GM23338 (cell line): ENCODE measurements around the gene ESYT1. TPM values are rescaled to one million over a fixed set of nuclear protein-coding genes. Genes with fewer than 3 reads are reported as not detected.

ENCODE experiments used
- ATAC-seq: fragments of 200-7000 bp; cut with Tn5 transposase; 3 replicates; pipeline ENCODE4 v1.9.1; 2020
- DNase-seq: peaks from one replicate; pipeline ENCODE4 v3.0.0-alpha.2; 2015; ENCODE audit warnings: low spot score
- H2AFZ ChIP-seq: fragments of 200-600 bp; sonication (generic); 2 replicates; pipeline ENCODE4 v1.8.0; 2016; ENCODE audit warnings: antibody characterized with exemption, mild to moderate bottlenecking, moderate library complexity
- H3F3A ChIP-seq: fragments of 200-600 bp; sonication (generic); replicated peaks from 2 replicates; pipeline ENCODE4 v1.8.0; 2017; ENCODE audit warnings: antibody characterized with exemption, mixed run types, low read depth
- H3K27ac ChIP-seq: fragments of 200-600 bp; sonication (generic); 2 replicates; pipeline ENCODE4 v1.6.1; 2016; ENCODE audit warnings: low read depth
- H3K27me3 ChIP-seq: fragments of 200-600 bp; sonication (generic); 2 replicates; pipeline ENCODE4 v1.8.0; 2016; ENCODE audit warnings: mild to moderate bottlenecking, mixed run types, moderate library complexity; ENCODE audit not compliant: insufficient read depth
- H3K36me3 ChIP-seq: fragments of 200-600 bp; sonication (generic); 2 replicates; pipeline ENCODE4 v1.8.0; 2016; ENCODE audit warnings: mild to moderate bottlenecking; ENCODE audit not compliant: insufficient read depth
- H3K4me1 ChIP-seq: fragments of 200-600 bp; sonication (generic); 2 replicates; pipeline ENCODE4 v1.8.0; 2016; ENCODE audit warnings: mild to moderate bottlenecking, moderate library complexity; ENCODE audit not compliant: insufficient read depth
- H3K4me2 ChIP-seq: fragments of 200-600 bp; sonication (generic); 2 replicates; pipeline ENCODE4 v1.7.1; 2017; ENCODE audit warnings: mixed run types
- H3K4me3 ChIP-seq: fragments of 200-600 bp; sonication (generic); 2 replicates; pipeline ENCODE4 v1.6.1; 2016; ENCODE audit warnings: mixed run types
- H3K79me2 ChIP-seq: fragments of 200-600 bp; sonication (generic); replicated peaks from 2 replicates; pipeline ENCODE4 v1.8.0; 2017; ENCODE audit warnings: mild to moderate bottlenecking; ENCODE audit not compliant: insufficient read depth
- H3K9me2 ChIP-seq: fragments of 200-600 bp; sonication (generic); 2 replicates; pipeline ENCODE4 v1.8.0; 2017; ENCODE audit not compliant: insufficient read depth
- H4K20me1 ChIP-seq: fragments of 200-600 bp; sonication (generic); replicated peaks from 2 replicates; pipeline ENCODE4 v1.8.0; 2017; ENCODE audit warnings: mild to moderate bottlenecking; ENCODE audit not compliant: insufficient read depth
- H3K27ac Mint-ChIP-seq: 2 replicates; pipeline ENCODE4 v1.8.0; 2020; ENCODE audit warnings: inconsistent platforms, mild to moderate bottlenecking, moderate library complexity, mixed read lengths
- H3K27me3 Mint-ChIP-seq: 3 replicates; pipeline ENCODE4 v1.8.0; 2022; ENCODE audit warnings: low read depth, mild to moderate bottlenecking, moderate library complexity, mixed read lengths, inconsistent platforms; ENCODE audit not compliant: insufficient read depth, poor library complexity
- H3K36me3 Mint-ChIP-seq: 3 replicates; pipeline ENCODE4 v1.8.0; 2021; ENCODE audit warnings: low read depth, mild to moderate bottlenecking, inconsistent platforms, moderate library complexity, mixed read lengths
- H3K4me1 Mint-ChIP-seq: 3 replicates; pipeline ENCODE4 v1.8.0; 2020; ENCODE audit warnings: mild to moderate bottlenecking, inconsistent platforms, mixed read lengths
- H3K4me3 Mint-ChIP-seq: 3 replicates; pipeline ENCODE4 v1.8.0; 2021; ENCODE audit warnings: moderate library complexity, mild to moderate bottlenecking, inconsistent platforms, mixed read lengths
- H3K9me3 Mint-ChIP-seq: 3 replicates; pipeline ENCODE4 v1.8.0; 2020; ENCODE audit warnings: moderate library complexity, mild to moderate bottlenecking, inconsistent platforms, mixed read lengths
- CREB1 ChIP-seq: fragments of 250-450 bp; sonication (Bioruptor Pico); IDR thresholded peaks from 2 replicates; pipeline ENCODE4 v1.5.0; 2020; ENCODE audit warnings: low read depth, mild to moderate bottlenecking, moderate library complexity
- CTCF ChIP-seq, 2 experiments: fragments of 200-600 bp in 1 of 2; sonication (generic) in 1 of 2; conservative IDR thresholded peaks; 2 replicates each; pipeline versions ENCODE4 v1.5.1 to v1.6.1; 2016 to 2017; ENCODE audit warnings: antibody characterized with exemption in 2 of 2, low read depth in 2 of 2, mild to moderate bottlenecking in 2 of 2, moderate library complexity in 1 of 2
- EZH2phosphoT487 ChIP-seq: fragments of 200-600 bp; sonication (generic); IDR thresholded peaks from one replicate; pipeline ENCODE4 v1.8.1; 2018; ENCODE audit warnings: antibody characterized with exemption; ENCODE audit not compliant: unreplicated experiment
- JUNB ChIP-seq: IDR thresholded peaks from one replicate; pipeline ENCODE4 v1.6.1; 2016; ENCODE audit warnings: antibody characterized with exemption; ENCODE audit not compliant: unreplicated experiment
- STAT1 ChIP-seq: IDR thresholded peaks from one replicate; pipeline ENCODE4 v1.6.1; 2016; ENCODE audit warnings: antibody characterized with exemption; ENCODE audit not compliant: unreplicated experiment
- ZNF114 ChIP-seq: fragments of 250-450 bp; sonication (Bioruptor Pico); IDR thresholded peaks from 2 replicates; pipeline ENCODE4 v1.5.0; 2020; ENCODE audit warnings: mild to moderate bottlenecking, moderate library complexity
- ZNF462 ChIP-seq: fragments of 250-450 bp; sonication (Bioruptor Pico); IDR thresholded peaks from 2 replicates; pipeline ENCODE4 v1.5.0; 2020; ENCODE audit warnings: mild to moderate bottlenecking, moderate library complexity
- polyA plus RNA-seq: library from polyadenylated mRNA; unstranded; fragments of >200 nt; fragmentation: Nextera tagmentation; extraction: Ambion mirVana; gene quantifications from 2 replicates; pipeline ENCODE4 v1.2.1, GENCODE V29; 2016
- total RNA-seq: library from RNA; depleted of rRNA; stranded (reverse); fragments of >200 nt; shearing (Covaris generic); gene quantifications from 2 replicates; pipeline ENCODE4 v1.2.3, GENCODE V29; 2014; rRNA removed

ESYT1 gene
- total and polyA plus RNA-seq, 2 experiments from 2014 or later, result 23.3 to 142 TPM

GRCh38 chr12:56192582-56192981 lies 64.5 kb downstream of the ESYT1 start (continued):
- TF ChIP-seq ZNF462 (no peak), STAT1 (no peak)

- peak overlapping the region; percentile 7; the same call in 1 of the 2 replicates for H3K27ac Mint-ChIP-seq
These were observed 65.0 kb downstream of the ESYT1 start for GRCh38 chr12:56193025-56193578.

More at GRCh38 chr12:56193025-56193578, 65.0 kb downstream of the ESYT1 start:
- ATAC-seq (no peak), DNase-seq (peak; percentile 96)
- H3K27me3 Mint-ChIP-seq, result peaks cover 15% of the 10 kb centered on the region
- H3K79me2 ChIP-seq, result peaks cover 8% of the 10 kb centered on the region
- H3K27ac ChIP-seq, result no peak overlapping the region
- no peak overlapping the region for H3K4me3 ChIP-seq
- no peak overlapping the region for H3K4me2 ChIP-seq
- peaks cover 6% of the 10 kb centered on the region; the same call in 2 of the 3 replicates for H3K9me3 Mint-ChIP-seq
- peaks cover 4% of the 10 kb centered on the region for H3K4me1 ChIP-seq
- 0 out of 2 replicates have a peak, but pooled peaks cover 5% of the 10 kb centered on the region for H3K9me2 ChIP-seq
- no peaks in the 10 kb centered on the region for H3K27me3 ChIP-seq
- no peaks in the 10 kb centered on the region; the same call in 1 of the 2 replicates for H4K20me1 ChIP-seq
- H2AFZ ChIP-seq, result 0 out of 2 replicates have a peak overlapping the region, but pooled peaks have one; percentile 3
- H3K4me3 Mint-ChIP-seq, result peak overlapping the region; percentile 22; the same call in 1 of the 3 replicates
- TF ChIP-seq EZH2phosphoT487 (no peak), ZNF114 (CRISPR knock-in tag) (0 out of 2 replicates have a peak, but pooled peaks have one; percentile 66), CTCF (conservative IDR thresholded peaks at IDR 0.05; ENCODE audit: low read depth in 2 of 2) (peak; percentile 91 to 98), CREB1 (CRISPR knock-in tag) (0 out of 2 replicates have a peak, but pooled peaks have one; percentile 3), JUNB (no peak)
- no peaks in the 10 kb centered on the region for H3K36me3 ChIP-seq
- H3K36me3 Mint-ChIP-seq, result peaks cover 20% of the 10 kb centered on the region
- H3K4me1 Mint-ChIP-seq, result peaks cover 27% of the 10 kb centered on the region
- H3F3A ChIP-seq, result peaks cover 5% of the 10 kb centered on the region; the same call in 1 of the 2 replicates

Other genes starting within 250 kb of the ESYT1 start
- 70.2 and 75.9 TPM in 2 replicates for gene PYM1, start 200.4 kb upstream of the ESYT1 start, total RNA-seq
- 150 and 151 TPM in 2 replicates for gene PYM1, start 200.4 kb upstream of the ESYT1 start, polyA plus RNA-seq
- 16.1 and 35.9 TPM in 2 replicates for gene DGKA, start 197.1 kb upstream of the ESYT1 start, total RNA-seq
- 22.5 and 24.6 TPM in 2 replicates for gene DGKA, start 197.1 kb upstream of the ESYT1 start, polyA plus RNA-seq
- 81.6 and 108 TPM in 2 replicates for gene PMEL, start 162.2 kb upstream of the ESYT1 start, total RNA-seq
- gene PMEL, start 162.2 kb upstream of the ESYT1 start, polyA plus RNA-seq, result 64.5 and 68.1 TPM in 2 replicates
- gene CDK2, start 161.4 kb upstream of the ESYT1 start, total RNA-seq, result 27.7 and 31.0 TPM in 2 replicates
- 14.1 and 15.2 TPM in 2 replicates for gene CDK2, start 161.4 kb upstream of the ESYT1 start, polyA plus RNA-seq
- 43.7 and 46.5 TPM in 2 replicates for gene RAB5B, start 154.2 kb upstream of the ESYT1 start, total RNA-seq
- 18.6 and 19.7 TPM in 2 replicates for gene RAB5B, start 154.2 kb upstream of the ESYT1 start, polyA plus RNA-seq
- 21.9 and 27.5 TPM in 2 replicates for gene SUOX, start 131.0 kb upstream of the ESYT1 start, total RNA-seq
- 13.9 and 14.0 TPM in 2 replicates for gene SUOX, start 131.0 kb upstream of the ESYT1 start, polyA plus RNA-seq
- gene IKZF4, start 107.2 kb upstream of the ESYT1 start, total RNA-seq, result 9.0 and 12.2 TPM in 2 replicates
- gene IKZF4, start 107.2 kb upstream of the ESYT1 start, polyA plus RNA-seq, result 4.3 and 4.6 TPM in 2 replicates
- 321 and 655 TPM in 2 replicates for gene RPS26, start 86.3 kb upstream of the ESYT1 start, total RNA-seq
- 772 and 774 TPM in 2 replicates for gene RPS26, start 86.3 kb upstream of the ESYT1 start, polyA plus RNA-seq
- gene ERBB3, start 48.1 kb upstream of the ESYT1 start, total RNA-seq, result 44.4 and 54.4 TPM in 2 replicates
- 21.0 and 23.3 TPM in 2 replicates for gene ERBB3, start 48.1 kb upstream of the ESYT1 start, polyA plus RNA-seq
- gene PA2G4, start 23.7 kb upstream of the ESYT1 start, total RNA-seq, result 231 and 237 TPM in 2 replicates
- gene PA2G4, start 23.7 kb upstream of the ESYT1 start, polyA plus RNA-seq, result 349 and 373 TPM in 2 replicates
- 1,633 and 2,039 TPM in 2 replicates for gene RPL41, start 11.6 kb upstream of the ESYT1 start, total RNA-seq
- gene RPL41, start 11.6 kb upstream of the ESYT1 start, polyA plus RNA-seq, result 3,858 and 3,875 TPM in 2 replicates
- gene ZC3H10, start 10.0 kb upstream of the ESYT1 start, total RNA-seq, result 4.2 and 5.4 TPM in 2 replicates
- gene ZC3H10, start 10.0 kb upstream of the ESYT1 start, polyA plus RNA-seq, result 2.2 and 2.7 TPM in 2 replicates
- 96.9 and 103 TPM in 2 replicates for gene MYL6B, start 24.3 kb downstream of the ESYT1 start, total RNA-seq
- 164 and 170 TPM in 2 replicates for gene MYL6B, start 24.3 kb downstream of the ESYT1 start, polyA plus RNA-seq
- 1,092 and 1,271 TPM in 2 replicates for gene MYL6, start 30.1 kb downstream of the ESYT1 start, total RNA-seq
- 1,545 and 1,548 TPM in 2 replicates for gene MYL6, start 30.1 kb downstream of the ESYT1 start, polyA plus RNA-seq
- gene SMARCC2, start 61.2 kb downstream of the ESYT1 start, total RNA-seq, result 40.4 and 44.5 TPM in 2 replicates
- gene SMARCC2, start 61.2 kb downstream of the ESYT1 start, polyA plus RNA-seq, result 52.1 and 68.3 TPM in 2 replicates
- 68.2 and 77.1 TPM in 2 replicates for gene RNF41, start 93.7 kb downstream of the ESYT1 start, total RNA-seq
- 14.8 and 15.3 TPM in 2 replicates for gene RNF41, start 93.7 kb downstream of the ESYT1 start, polyA plus RNA-seq
- gene NABP2, start 96.1 kb downstream of the ESYT1 start, total RNA-seq, result 25.5 and 31.6 TPM in 2 replicates
- 24.9 and 27.8 TPM in 2 replicates for gene NABP2, start 96.1 kb downstream of the ESYT1 start, polyA plus RNA-seq
- 0.59 and 4.5 TPM in 2 replicates for gene SLC39A5, start 101.8 kb downstream of the ESYT1 start, total RNA-seq
- gene SLC39A5, start 101.8 kb downstream of the ESYT1 start, polyA plus RNA-seq, result 0.29 and 0.63 TPM in 2 replicates
- 25.2 and 25.6 TPM in 2 replicates for gene ANKRD52, start 130.1 kb downstream of the ESYT1 start, total RNA-seq
- gene ANKRD52, start 130.1 kb downstream of the ESYT1 start, polyA plus RNA-seq, result 16.2 and 20.3 TPM in 2 replicates
- gene COQ10A, start 138.7 kb downstream of the ESYT1 start, total RNA-seq, result 15.2 and 17.8 TPM in 2 replicates
- 12.0 and 12.8 TPM in 2 replicates for gene COQ10A, start 138.7 kb downstream of the ESYT1 start, polyA plus RNA-seq
- gene CS, start 172.1 kb downstream of the ESYT1 start, total RNA-seq, result 163 and 166 TPM in 2 replicates
- gene CS, start 172.1 kb downstream of the ESYT1 start, polyA plus RNA-seq, result 54.5 and 63.3 TPM in 2 replicates
- gene CNPY2, start 187.7 kb downstream of the ESYT1 start, total RNA-seq, result 107 and 119 TPM in 2 replicates
- 316 and 317 TPM in 2 replicates for gene CNPY2, start 187.7 kb downstream of the ESYT1 start, polyA plus RNA-seq
- gene PAN2, start 205.7 kb downstream of the ESYT1 start, total RNA-seq, result 27.2 and 35.7 TPM in 2 replicates
- gene PAN2, start 205.7 kb downstream of the ESYT1 start, polyA plus RNA-seq, result 9.1 and 11.5 TPM in 2 replicates
- gene IL23A, start 210.6 kb downstream of the ESYT1 start, total RNA-seq, result 2.5 and 3.2 TPM in 2 replicates
- 8.0 and 9.3 TPM in 2 replicates for gene IL23A, start 210.6 kb downstream of the ESYT1 start, polyA plus RNA-seq
- gene STAT2, start 231.8 kb downstream of the ESYT1 start, total RNA-seq, result 60.6 and 67.9 TPM in 2 replicates
- gene STAT2, start 231.8 kb downstream of the ESYT1 start, polyA plus RNA-seq, result 15.6 and 16.7 TPM in 2 replicates
- gene APOF, start 234.6 kb downstream of the ESYT1 start, total RNA-seq, result not detected in 2 replicates
- gene APOF, start 234.6 kb downstream of the ESYT1 start, polyA plus RNA-seq, result not detected in 2 replicates